AG09319 (cell line): ENCODE data around the gene INTS2.
"Not testable (repeated sequence)": the region's sequence is repeated elsewhere in the genome, so short reads cannot be mapped to it uniquely, and the experiment has no call there.

Source experiments
- DNase-seq: peaks from one replicate; pipeline ENCODE4 v3.0.0-alpha.2; 2010; ENCODE audit warnings: low read depth; ENCODE audit errors: extremely low read depth
- CTCF ChIP-seq: IDR thresholded peaks from 2 replicates; pipeline ENCODE4 v1.5.1; 2011; ENCODE audit warnings: low read depth, mild to moderate bottlenecking, inconsistent platforms, low read length, moderate library complexity

INTS2 gene

DNA sequence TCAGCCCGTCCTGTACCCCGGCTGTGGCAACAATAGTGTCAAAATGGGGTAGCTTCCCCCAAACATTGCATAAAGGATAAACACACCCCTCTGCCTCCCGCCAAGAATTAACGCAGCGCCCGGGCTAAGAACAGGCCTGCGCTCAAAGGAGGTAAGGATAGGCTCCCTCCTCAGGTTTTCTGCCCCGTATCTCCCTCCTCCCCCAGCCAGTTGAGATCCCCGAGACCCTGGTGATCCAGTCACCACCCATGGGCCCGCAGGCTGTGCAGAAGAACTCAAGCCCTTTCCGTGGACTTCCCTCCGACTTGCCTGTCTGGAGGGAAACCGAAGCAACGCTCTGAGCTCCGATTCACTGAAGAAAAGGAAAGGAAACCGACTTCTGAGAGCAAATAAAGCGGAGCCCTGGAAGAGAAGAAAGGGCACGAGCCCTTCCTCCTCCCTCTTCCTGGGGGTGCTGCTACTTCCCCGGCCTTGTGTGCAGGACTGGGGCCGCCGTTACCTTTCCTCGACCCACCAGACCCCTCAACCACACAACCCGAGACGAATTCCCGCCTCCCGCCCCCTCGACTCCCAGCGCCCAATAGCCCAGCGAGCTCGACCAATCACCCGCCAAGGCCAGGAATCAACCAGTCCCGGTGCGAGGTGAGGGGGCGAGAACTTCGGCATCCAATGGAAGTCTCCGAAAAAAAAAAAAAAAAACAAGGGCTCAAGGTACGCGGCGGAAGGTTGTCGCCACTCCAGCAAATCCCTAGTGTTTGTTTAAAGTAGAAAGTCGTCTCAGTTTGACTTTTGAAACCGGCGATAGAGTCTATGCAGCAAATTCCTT, 64.6 kb downstream of the INTS2 start, which contains the start of gene BRIP1:
Gene BRIP1 (minus strand): TSS at position 554 of the 826 bp plus-strand sequence. CDS start 1,989 bp downstream, outside the sequence.
- no peak for TF ChIP-seq CTCF
- DNase-seq: peak; percentile 73

DNA sequence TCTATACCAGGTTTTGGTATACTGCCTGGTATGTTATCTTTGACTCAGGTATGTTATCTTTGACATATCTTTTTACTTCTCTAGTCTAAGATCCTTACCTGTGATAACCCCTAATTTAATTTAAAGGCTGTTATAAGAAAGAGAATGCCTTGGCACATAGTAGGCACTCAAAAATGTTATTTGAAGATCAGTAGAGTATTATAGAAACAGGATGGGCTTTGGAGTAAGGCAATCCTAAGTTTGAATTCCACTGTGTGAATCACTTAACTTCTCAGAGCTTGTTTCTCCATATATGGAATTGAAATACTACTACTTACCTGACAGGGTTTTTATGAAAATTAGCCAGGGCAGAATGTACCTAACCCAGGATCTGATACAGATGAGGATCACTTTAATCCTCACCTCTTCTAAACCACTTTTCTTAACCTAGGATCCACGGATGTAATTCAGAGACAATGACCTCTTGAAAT, 65.6 kb downstream of the INTS2 start:
- TF ChIP-seq CTCF: no peak
- DNase-seq: no peak

GRCh38 chr17:61860397-61860796, 67.4 kb downstream of the INTS2 start:
- not testable (repeated sequence) for DNase-seq

GRCh38 chr17:61856035-61856434, 71.7 kb downstream of the INTS2 start:
- DNase-seq: no peak
- TF ChIP-seq CTCF: no peak

DNA sequence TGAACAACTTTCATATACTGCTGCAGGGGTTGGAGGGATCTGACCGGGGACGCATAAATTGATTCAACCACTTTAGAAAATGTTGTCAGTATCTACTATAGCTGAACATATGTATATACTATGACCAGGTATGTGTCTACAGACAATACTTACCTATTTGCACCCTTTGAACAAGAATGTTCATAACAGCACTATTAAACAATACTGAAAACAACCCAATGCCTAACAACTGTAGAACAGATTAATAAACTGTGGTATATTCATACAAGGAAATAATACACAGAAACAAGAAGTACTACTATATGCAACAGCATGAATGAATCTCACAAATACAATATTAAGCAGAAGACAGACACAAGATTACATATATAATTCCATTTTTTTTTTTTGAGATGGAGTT, 74.9 kb downstream of the INTS2 start:
- no peak for DNase-seq
- no peak for TF ChIP-seq CTCF

GRCh38 chr17:61849674-61850073, 78.1 kb downstream of the INTS2 start:
- TF ChIP-seq CTCF: no peak
- DNase-seq: no peak

DNA sequence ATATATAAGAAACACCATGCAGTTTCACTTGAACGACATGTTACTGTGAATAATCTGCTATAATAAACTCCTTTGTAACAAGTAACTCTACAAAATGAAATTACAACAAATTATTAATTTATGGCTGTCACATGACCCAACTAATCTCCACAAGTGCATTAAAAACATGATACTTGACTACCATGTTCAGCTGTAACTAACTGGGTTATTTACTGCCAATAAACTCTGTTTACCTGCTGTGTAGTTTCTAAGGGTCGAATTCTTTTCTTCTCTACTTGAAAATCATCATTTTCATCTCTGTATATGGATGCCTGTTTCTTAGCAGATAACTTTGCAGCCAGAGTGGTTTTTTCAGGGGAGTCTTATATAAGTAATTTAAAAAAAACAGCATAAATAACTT, 78.9 kb downstream of the INTS2 start:
- DNase-seq: no peak
- no peak for TF ChIP-seq CTCF

DNA sequence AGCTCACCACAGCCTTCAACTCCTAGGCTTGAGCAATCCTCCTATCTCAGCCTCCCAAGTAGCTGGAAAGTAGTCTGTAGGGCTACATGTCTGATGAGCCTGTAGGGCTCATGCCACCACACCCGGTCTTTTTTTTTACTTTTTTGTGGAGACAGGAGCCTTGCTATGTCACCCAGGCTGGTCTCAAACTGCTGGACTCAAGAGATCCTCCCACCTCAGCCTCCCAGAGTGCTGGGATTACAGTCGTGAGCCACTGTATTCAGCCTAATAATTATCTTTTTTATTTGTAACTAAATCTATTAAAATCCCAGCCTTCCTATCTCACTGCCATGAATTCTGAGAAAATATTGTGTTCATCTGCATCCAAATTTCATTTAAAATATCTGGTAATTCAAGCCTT, 79.5 kb downstream of the INTS2 start:
- no peak for DNase-seq
- TF ChIP-seq CTCF: no peak
